ENCODE data around the gene NUTM2A.
"Not testable (repeated sequence)": the region's sequence is repeated elsewhere in the genome, so short reads cannot be mapped to it uniquely, and the experiment has no call there.

Gene NUTM2A

GRCh38 chr10:87239346-87239808, 14.1 kb downstream of the NUTM2A start:
- H3K4me3 ChIP-seq (ENCODE audit: low read depth, low read length); DNase-seq (ENCODE audit: low read depth): not testable (repeated sequence)

GRCh38 chr10:87242192-87242591, 16.9 kb downstream of the NUTM2A start:
- not testable (repeated sequence) for DNase-seq (ENCODE audit: low read depth); H3K4me3 ChIP-seq (ENCODE audit: low read depth, low read length)

- H3K4me3 ChIP-seq (ENCODE audit: low read depth, low read length); DNase-seq (ENCODE audit: low read depth): not testable (repeated sequence)
These were observed 22.1 kb downstream of the NUTM2A start for GRCh38 chr10:87247335-87247734.

- not testable (repeated sequence) for H3K4me3 ChIP-seq (ENCODE audit: low read depth, low read length); DNase-seq (ENCODE audit: low read depth)
These were observed 23.6 kb downstream of the NUTM2A start for GRCh38 chr10:87248818-87249353.

GRCh38 chr10:87280749-87281392, 55.6 kb downstream of the NUTM2A start:
- H3K4me3 ChIP-seq (ENCODE audit: low read depth, low read length); DNase-seq (ENCODE audit: low read depth): not testable (repeated sequence)
